NOMO-1 (cell line): ENCODE data around the gene SIAE.
"Not testable (repeated sequence)": the region's sequence is repeated elsewhere in the genome, so short reads cannot be mapped to it uniquely, and the experiment has no call there.

ENCODE experiments used
- DNase-seq, 2 experiments: peaks; one replicate each; lab custom pipeline; 2025; ENCODE audit not compliant: unreplicated experiment in 2 of 2; lab: John Stamatoyannopoulos, UW

SIAE gene

GRCh38 chr11:124625504-124626168 lies 47.9 kb downstream of the SIAE start:
- no peak for DNase-seq

- no peak for DNase-seq
These were observed 49.5 kb downstream of the SIAE start for GRCh38 chr11:124623861-124624525.

GRCh38 chr11:124622531-124623451 lies 50.7 kb downstream of the SIAE start, which contains the start of gene TBRG1:
Gene TBRG1 (plus strand): TSS chr11:124622864. CDS start chr11:124623084, 220 bp downstream.
- DNase-seq = peak; percentile 75 to 84

- no peak for DNase-seq
These were observed 54.7 kb downstream of the SIAE start for GRCh38 chr11:124618863-124619262.

GRCh38 chr11:124612567-124613246 lies 60.8 kb downstream of the SIAE start:
- DNase-seq = no peak

- no peak for DNase-seq
These were observed 61.5 kb downstream of the SIAE start for GRCh38 chr11:124612045-124612444.

- no peak for DNase-seq
These were observed 62.5 kb downstream of the SIAE start, which contains the start of gene PANX3 for GRCh38 chr11:124611064-124611463. Gene PANX3 (plus strand): TSS chr11:124611428. CDS start chr11:124611557, 129 bp downstream.

- DNase-seq = no peak
These were observed 63.2 kb downstream of the SIAE start for GRCh38 chr11:124610295-124610694.

- peak in 1 of 2 experiments; percentile 8 for DNase-seq
These were observed 65.4 kb downstream of the SIAE start for GRCh38 chr11:124608147-124608546.

GRCh38 chr11:124605719-124606118 lies 67.8 kb downstream of the SIAE start:
- DNase-seq = peak; percentile 50 to 87

GRCh38 chr11:124602723-124603122 lies 70.8 kb downstream of the SIAE start:
- DNase-seq = not testable (repeated sequence)

GRCh38 chr11:124602193-124602592 lies 71.3 kb downstream of the SIAE start:
- DNase-seq = no peak

GRCh38 chr11:124600621-124601320 lies 72.8 kb downstream of the SIAE start:
- no peak for DNase-seq

- DNase-seq = no peak
These were observed 75.9 kb downstream of the SIAE start for GRCh38 chr11:124597626-124598025.

GRCh38 chr11:124595302-124595701 lies 78.2 kb downstream of the SIAE start:
- DNase-seq = no peak

GRCh38 chr11:124592627-124593026 lies 80.9 kb downstream of the SIAE start:
- no peak for DNase-seq

GRCh38 chr11:124591430-124591829 lies 82.1 kb downstream of the SIAE start:
- DNase-seq = no peak

- DNase-seq = peak; percentile 14 to 40
These were observed 87.2 kb downstream of the SIAE start for GRCh38 chr11:124586238-124586860.

GRCh38 chr11:124584681-124585372 lies 88.7 kb downstream of the SIAE start:
- DNase-seq = no peak
